ENCODE data around the gene CD226.

DNA sequence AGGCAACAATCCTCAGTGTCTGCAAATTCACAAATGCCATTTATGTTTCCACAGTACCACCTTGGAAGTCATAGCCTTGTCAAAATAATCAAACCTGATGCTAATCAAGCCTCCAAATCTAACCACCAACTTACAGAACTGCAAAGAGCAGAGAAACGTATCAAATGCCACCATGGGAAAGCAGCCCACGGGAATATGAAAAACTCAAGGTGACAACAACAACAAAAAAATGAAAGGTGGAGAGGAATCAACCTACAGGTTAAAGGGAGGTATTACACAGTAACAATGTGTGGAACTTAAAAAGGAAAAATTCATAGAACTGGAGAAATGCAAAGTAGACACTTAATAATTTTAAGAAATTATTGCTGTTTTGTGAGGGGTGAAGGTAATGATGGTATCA lies 46.7 kb downstream of the CD226 start:
- no peak for TF ChIP-seq POLR2A (IDR thresholded peaks at IDR 0.05)
- TF ChIP-seq CTCF (IDR thresholded peaks at IDR 0.05) = no peak
